T-helper 17 cell (primary cell): ENCODE data around the gene CDK15. TPM values are rescaled to one million over a fixed set of nuclear protein-coding genes. Genes with fewer than 3 reads are reported as not detected.
A peak's percentile ranks its signal among the peaks of the same experiment; 100 is the strongest.

Experiments used
- ATAC-seq: fragments of 150-1000 bp; cut with Tn5 transposase; 2 replicates; pipeline ENCODE4 v1.10.0; 2021; ENCODE audit warnings: mild to moderate bottlenecking, moderate library complexity
- DNase-seq, 3 donors: peaks; one replicate each; pipeline versions ENCODE4 v3.0.0 to v3.0.0-alpha.2; 2020 to 2021
- H3K9me3 ChIP-seq: one replicate; pipeline ENCODE4 v1.7.0; 2013; ENCODE audit warnings: low read length, mild to moderate bottlenecking; ENCODE audit not compliant: control insufficient read depth, poor library complexity, severe bottlenecking
- H3K27ac Mint-ChIP-seq: one replicate; pipeline ENCODE4 v1.8.0; 2022; ENCODE audit warnings: mild to moderate bottlenecking, moderate library complexity, mixed read lengths
- H3K27me3 Mint-ChIP-seq: one replicate; pipeline ENCODE4 v1.8.0; 2022; ENCODE audit warnings: mixed read lengths
- H3K36me3 Mint-ChIP-seq: one replicate; pipeline ENCODE4 v1.8.0; 2022; ENCODE audit warnings: low read depth, mixed read lengths
- H3K4me1 Mint-ChIP-seq: one replicate; pipeline ENCODE4 v1.8.0; 2022; ENCODE audit warnings: mild to moderate bottlenecking, mixed read lengths
- H3K4me3 Mint-ChIP-seq: one replicate; pipeline ENCODE4 v1.8.0; 2022; ENCODE audit warnings: mild to moderate bottlenecking, moderate library complexity, mixed read lengths
- total RNA-seq, 4 donors: library from RNA in 2 of 4; stranded (reverse) in 2 of 4; gene quantifications; one replicate each; pipeline ENCODE4 v1.2.3 and lab custom pipeline; 2022 to 2026

CDK15 gene
- total RNA-seq, 2 donors from 2014 or later, result not detected

- Mint-ChIP-seq H3K4me3 (peak overlapping the region; percentile 94), H3K4me1 (peaks cover 21% of the 10 kb centered on the region), H3K27me3 (peaks cover 18% of the 10 kb centered on the region), H3K27ac (peak overlapping the region; percentile 95), H3K36me3 (peaks cover 3% of the 10 kb centered on the region)
- DNase-seq (no peak), ATAC-seq (no peak)
- H3K9me3 ChIP-seq, result no peaks in the 10 kb centered on the region
Observed at GRCh38 chr2:201779901-201780673, 26.2 kb upstream of the CDK15 start.

- Mint-ChIP-seq H3K36me3 (peaks cover 3% of the 10 kb centered on the region), H3K27ac (peak within 1 kb of the TSS; percentile 95), H3K4me1 (peaks cover 21% of the 10 kb centered on the region), H3K27me3 (peaks cover 18% of the 10 kb centered on the region), H3K4me3 (peak within 1 kb of the TSS; percentile 94)
- ATAC-seq, result peak; percentile 95
- no peaks in the 10 kb centered on the region for H3K9me3 ChIP-seq
- DNase-seq, result peak; percentile 87 to 89 (median 88)
Observed at GRCh38 chr2:201780674-201781493, 25.5 kb upstream of the CDK15 start, which contains the start of gene ALS2. Gene ALS2, minus strand, starts transcription at chr2:201780933. Its CDS starts 12,048 bp downstream, at chr2:201768885.

GRCh38 chr2:201781557-201782051 lies 24.7 kb upstream of the CDK15 start:
- no peaks in the 10 kb centered on the region for H3K9me3 ChIP-seq
- Mint-ChIP-seq H3K4me1 (peaks cover 21% of the 10 kb centered on the region), H3K27me3 (peaks cover 22% of the 10 kb centered on the region), H3K27ac (peak overlapping the region; percentile 95), H3K36me3 (peaks cover 3% of the 10 kb centered on the region), H3K4me3 (peak overlapping the region; percentile 94)
- no peak for ATAC-seq
- DNase-seq, result no peak

- H3K27me3 Mint-ChIP-seq, result peaks cover 33% of the 10 kb centered on the region
- ATAC-seq (no peak), DNase-seq (no peak)
- H3K4me3 Mint-ChIP-seq, result no peak overlapping the region
- H3K36me3 Mint-ChIP-seq, result peaks cover 7% of the 10 kb centered on the region
- no peaks in the 10 kb centered on the region for H3K9me3 ChIP-seq
- no peak overlapping the region for H3K27ac Mint-ChIP-seq
- H3K4me1 Mint-ChIP-seq, result peaks cover 15% of the 10 kb centered on the region
Observed at GRCh38 chr2:201784563-201784962, 21.8 kb upstream of the CDK15 start.

GRCh38 chr2:201785135-201785534 lies 21.2 kb upstream of the CDK15 start:
- Mint-ChIP-seq H3K4me1 (peaks cover 11% of the 10 kb centered on the region), H3K4me3 (no peak overlapping the region), H3K36me3 (peaks cover 7% of the 10 kb centered on the region), H3K27me3 (peaks cover 33% of the 10 kb centered on the region), H3K27ac (no peak overlapping the region)
- ATAC-seq (no peak), DNase-seq (no peak)
- H3K9me3 ChIP-seq, result no peaks in the 10 kb centered on the region

- no peak for ATAC-seq
- Mint-ChIP-seq H3K36me3 (peaks cover 7% of the 10 kb centered on the region), H3K4me1 (peaks cover 4% of the 10 kb centered on the region), H3K27me3 (peaks cover 37% of the 10 kb centered on the region), H3K27ac (no peak overlapping the region), H3K4me3 (no peak overlapping the region)
- DNase-seq, result no peak
- no peaks in the 10 kb centered on the region for H3K9me3 ChIP-seq
Observed at GRCh38 chr2:201786471-201786870, 19.9 kb upstream of the CDK15 start.

GRCh38 chr2:201788371-201788770 lies 18.0 kb upstream of the CDK15 start:
- Mint-ChIP-seq H3K4me3 (no peak overlapping the region), H3K4me1 (no peaks in the 10 kb centered on the region), H3K27me3 (peaks cover 26% of the 10 kb centered on the region), H3K27ac (no peak overlapping the region), H3K36me3 (peaks cover 7% of the 10 kb centered on the region)
- no peaks in the 10 kb centered on the region for H3K9me3 ChIP-seq
- ATAC-seq, result no peak
- no peak for DNase-seq

- H3K9me3 ChIP-seq, result no peaks in the 10 kb centered on the region
- ATAC-seq, result no peak
- DNase-seq, result no peak
- Mint-ChIP-seq H3K27ac (no peak overlapping the region), H3K4me3 (no peak overlapping the region), H3K4me1 (no peaks in the 10 kb centered on the region), H3K36me3 (peaks cover 5% of the 10 kb centered on the region), H3K27me3 (peaks cover 19% of the 10 kb centered on the region)
Observed at GRCh38 chr2:201789395-201789794, 16.9 kb upstream of the CDK15 start.

GRCh38 chr2:201790291-201790690 lies 16.0 kb upstream of the CDK15 start:
- no peak for DNase-seq
- no peak for ATAC-seq
- no peaks in the 10 kb centered on the region for H3K9me3 ChIP-seq

GRCh38 chr2:201790989-201791388 lies 15.3 kb upstream of the CDK15 start:
- peaks cover 6% of the 10 kb centered on the region for H3K36me3 Mint-ChIP-seq
- peaks cover 25% of the 10 kb centered on the region for H3K27me3 Mint-ChIP-seq
- no peak overlapping the region for H3K4me3 Mint-ChIP-seq
- H3K27ac Mint-ChIP-seq, result no peak overlapping the region
- no peaks in the 10 kb centered on the region for H3K4me1 Mint-ChIP-seq
- no peaks in the 10 kb centered on the region for H3K9me3 ChIP-seq
- no peak for DNase-seq
- no peak for ATAC-seq

More at GRCh38 chr2:201790291-201790690, 16.0 kb upstream of the CDK15 start:
- Mint-ChIP-seq H3K36me3 (peaks cover 5% of the 10 kb centered on the region), H3K27ac (no peak overlapping the region), H3K4me1 (no peaks in the 10 kb centered on the region), H3K27me3 (peaks cover 19% of the 10 kb centered on the region), H3K4me3 (no peak overlapping the region)

GRCh38 chr2:201793631-201794030 lies 12.7 kb upstream of the CDK15 start:
- Mint-ChIP-seq H3K27ac (no peak overlapping the region), H3K4me3 (no peak overlapping the region), H3K27me3 (peaks cover 27% of the 10 kb centered on the region), H3K4me1 (no peaks in the 10 kb centered on the region), H3K36me3 (peaks cover 2% of the 10 kb centered on the region)
- ATAC-seq (no peak), DNase-seq (no peak)
- no peaks in the 10 kb centered on the region for H3K9me3 ChIP-seq

- H3K4me1 Mint-ChIP-seq, result no peaks in the 10 kb centered on the region
- H3K27ac Mint-ChIP-seq, result no peak overlapping the region
- H3K27me3 Mint-ChIP-seq, result peaks cover 22% of the 10 kb centered on the region
- DNase-seq (no peak), ATAC-seq (no peak)
- H3K9me3 ChIP-seq, result no peaks in the 10 kb centered on the region
- peaks cover 2% of the 10 kb centered on the region for H3K36me3 Mint-ChIP-seq
- H3K4me3 Mint-ChIP-seq, result no peak overlapping the region
Observed at GRCh38 chr2:201794294-201794693, 12.0 kb upstream of the CDK15 start.
